ENCODE measurements around the gene TP53I13. TPM values are rescaled to one million over a fixed set of nuclear protein-coding genes. Genes with fewer than 3 reads are reported as not detected.

TP53I13 gene
- total and polyA plus RNA-seq, 2 of the 13 experiments (the other 11 are each of a cell fraction or from before 2014, with no cell fraction given) = 16.9 to 25.7 TPM

- TF ChIP-seq ZNF512 (CRISPR knock-in tag; IDR thresholded peaks at IDR 0.05) = no peak
- TF ChIP-seq HDAC2 (CRISPR knock-in tag; IDR thresholded peaks at IDR 0.05) = peak; percentile 77
- TF ChIP-seq EP300 (IDR thresholded peaks at IDR 0.05; ENCODE audit: low read depth in 2 of 2, low read length in 2 of 2) = 0 out of 4 replicates have a peak, but pooled peaks of 1 of the 2 experiments have one; percentile 14
- TF ChIP-seq EP300 (CRISPR knock-in tag; IDR thresholded peaks at IDR 0.05; ENCODE audit: borderline replicate concordance) = no peak
- TF ChIP-seq BCL6 (CRISPR knock-in tag; IDR thresholded peaks at IDR 0.05) = peak; percentile 69
- TF ChIP-seq ZBTB34 (CRISPR knock-in tag; IDR thresholded peaks at IDR 0.05) = peak; percentile 25; the same call in 1 of the 2 replicates
- TF ChIP-seq FOXA3 (CRISPR knock-in tag; IDR thresholded peaks at IDR 0.05) = peak; percentile 74
- no peak for TF ChIP-seq ZFP36 (IDR thresholded peaks at IDR 0.05; ENCODE audit: borderline replicate concordance, low read depth, low read length, partially characterized antibody)
- TF ChIP-seq MIXL1 (CRISPR knock-in tag; IDR thresholded peaks at IDR 0.05) = peak; percentile 77; the same call in 1 of the 2 replicates
- TF ChIP-seq ELF3 (CRISPR knock-in tag; IDR thresholded peaks at IDR 0.05) = 0 out of 2 replicates have a peak, but pooled peaks have one; percentile 28
- TF ChIP-seq, protein P1, sequence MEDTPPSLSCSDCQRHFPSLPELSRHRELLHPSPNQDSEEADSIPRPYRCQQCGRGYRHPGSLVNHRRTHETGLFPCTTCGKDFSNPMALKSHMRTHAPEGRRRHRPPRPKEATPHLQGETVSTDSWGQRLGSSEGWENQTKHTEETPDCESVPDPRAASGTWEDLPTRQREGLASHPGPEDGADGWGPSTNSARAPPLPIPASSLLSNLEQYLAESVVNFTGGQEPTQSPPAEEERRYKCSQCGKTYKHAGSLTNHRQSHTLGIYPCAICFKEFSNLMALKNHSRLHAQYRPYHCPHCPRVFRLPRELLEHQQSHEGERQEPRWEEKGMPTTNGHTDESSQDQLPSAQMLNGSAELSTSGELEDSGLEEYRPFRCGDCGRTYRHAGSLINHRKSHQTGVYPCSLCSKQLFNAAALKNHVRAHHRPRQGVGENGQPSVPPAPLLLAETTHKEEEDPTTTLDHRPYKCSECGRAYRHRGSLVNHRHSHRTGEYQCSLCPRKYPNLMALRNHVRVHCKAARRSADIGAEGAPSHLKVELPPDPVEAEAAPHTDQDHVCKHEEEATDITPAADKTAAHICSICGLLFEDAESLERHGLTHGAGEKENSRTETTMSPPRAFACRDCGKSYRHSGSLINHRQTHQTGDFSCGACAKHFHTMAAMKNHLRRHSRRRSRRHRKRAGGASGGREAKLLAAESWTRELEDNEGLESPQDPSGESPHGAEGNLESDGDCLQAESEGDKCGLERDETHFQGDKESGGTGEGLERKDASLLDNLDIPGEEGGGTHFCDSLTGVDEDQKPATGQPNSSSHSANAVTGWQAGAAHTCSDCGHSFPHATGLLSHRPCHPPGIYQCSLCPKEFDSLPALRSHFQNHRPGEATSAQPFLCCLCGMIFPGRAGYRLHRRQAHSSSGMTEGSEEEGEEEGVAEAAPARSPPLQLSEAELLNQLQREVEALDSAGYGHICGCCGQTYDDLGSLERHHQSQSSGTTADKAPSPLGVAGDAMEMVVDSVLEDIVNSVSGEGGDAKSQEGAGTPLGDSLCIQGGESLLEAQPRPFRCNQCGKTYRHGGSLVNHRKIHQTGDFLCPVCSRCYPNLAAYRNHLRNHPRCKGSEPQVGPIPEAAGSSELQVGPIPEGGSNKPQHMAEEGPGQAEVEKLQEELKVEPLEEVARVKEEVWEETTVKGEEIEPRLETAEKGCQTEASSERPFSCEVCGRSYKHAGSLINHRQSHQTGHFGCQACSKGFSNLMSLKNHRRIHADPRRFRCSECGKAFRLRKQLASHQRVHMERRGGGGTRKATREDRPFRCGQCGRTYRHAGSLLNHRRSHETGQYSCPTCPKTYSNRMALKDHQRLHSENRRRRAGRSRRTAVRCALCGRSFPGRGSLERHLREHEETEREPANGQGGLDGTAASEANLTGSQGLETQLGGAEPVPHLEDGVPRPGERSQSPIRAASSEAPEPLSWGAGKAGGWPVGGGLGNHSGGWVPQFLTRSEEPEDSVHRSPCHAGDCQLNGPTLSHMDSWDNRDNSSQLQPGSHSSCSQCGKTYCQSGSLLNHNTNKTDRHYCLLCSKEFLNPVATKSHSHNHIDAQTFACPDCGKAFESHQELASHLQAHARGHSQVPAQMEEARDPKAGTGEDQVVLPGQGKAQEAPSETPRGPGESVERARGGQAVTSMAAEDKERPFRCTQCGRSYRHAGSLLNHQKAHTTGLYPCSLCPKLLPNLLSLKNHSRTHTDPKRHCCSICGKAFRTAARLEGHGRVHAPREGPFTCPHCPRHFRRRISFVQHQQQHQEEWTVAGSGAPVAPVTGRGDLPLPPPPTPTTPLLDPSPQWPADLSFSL (CRISPR knock-in tag; IDR thresholded peaks at IDR 0.05) = no peak
- TF ChIP-seq ZGPAT (CRISPR knock-in tag; IDR thresholded peaks at IDR 0.05) = peak; percentile 68
- TF ChIP-seq, protein P2, sequence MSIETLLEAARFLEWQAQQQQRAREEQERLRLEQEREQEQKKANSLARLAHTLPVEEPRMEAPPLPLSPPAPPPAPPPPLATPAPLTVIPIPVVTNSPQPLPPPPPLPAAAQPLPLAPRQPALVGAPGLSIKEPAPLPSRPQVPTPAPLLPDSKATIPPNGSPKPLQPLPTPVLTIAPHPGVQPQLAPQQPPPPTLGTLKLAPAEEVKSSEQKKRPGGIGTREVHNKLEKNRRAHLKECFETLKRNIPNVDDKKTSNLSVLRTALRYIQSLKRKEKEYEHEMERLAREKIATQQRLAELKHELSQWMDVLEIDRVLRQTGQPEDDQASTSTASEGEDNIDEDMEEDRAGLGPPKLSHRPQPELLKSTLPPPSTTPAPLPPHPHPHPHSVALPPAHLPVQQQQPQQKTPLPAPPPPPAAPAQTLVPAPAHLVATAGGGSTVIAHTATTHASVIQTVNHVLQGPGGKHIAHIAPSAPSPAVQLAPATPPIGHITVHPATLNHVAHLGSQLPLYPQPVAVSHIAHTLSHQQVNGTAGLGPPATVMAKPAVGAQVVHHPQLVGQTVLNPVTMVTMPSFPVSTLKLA (IDR thresholded peaks at IDR 0.05) = peak; percentile 27; the same call in 1 of the 2 replicates
- no peak for TF ChIP-seq SOX13 (IDR thresholded peaks at IDR 0.05)
- TF ChIP-seq SOX13 (CRISPR knock-in tag; conservative IDR thresholded peaks at IDR 0.05 in 1 of 2, IDR thresholded peaks at IDR 0.05 in 1 of 2) = peak in 1 of 2 experiments; percentile 57; a peak in 1 of 4 replicates
- TF ChIP-seq PHF21A (CRISPR knock-in tag; IDR thresholded peaks at IDR 0.05) = 0 out of 2 replicates have a peak, but pooled peaks have one; percentile 47
- peak; percentile 58; the same call in 1 of the 2 replicates for TF ChIP-seq MED1 (CRISPR knock-in tag; IDR thresholded peaks at IDR 0.05)
- TF ChIP-seq HMG20B (CRISPR knock-in tag; conservative IDR thresholded peaks at IDR 0.05) = peak; percentile 16; the same call in 1 of the 2 replicates
Measured at GRCh38 chr17:29555840-29556239, 12.7 kb upstream of the TP53I13 start (continued).

Data from HepG2 (cell line).